Body of pancreas (tissue), 4 donors: Measurements from ENCODE around the gene CCDC110.

ENCODE experiments used
- CTCF ChIP-seq, 7 experiments: fragments of 450-650 bp in 4 of 7; fragments of 200-600 bp in 3 of 7; sonication (generic) in 3 of 7; IDR thresholded peaks; one replicate each; pipeline ENCODE4 v1.5.1; 2016 to 2019; ENCODE audit warnings: antibody characterized with exemption in 7 of 7
- POLR2A ChIP-seq, 3 donors: fragments of 450-650 bp; IDR thresholded peaks; one replicate each; pipeline ENCODE4 v1.6.1; 2016; ENCODE audit warnings: antibody characterized with exemption in 3 of 3, mild to moderate bottlenecking in 2 of 3

- no peak for TF ChIP-seq POLR2A (IDR thresholded peaks at IDR 0.05)
- TF ChIP-seq CTCF (IDR thresholded peaks at IDR 0.05), result no peak
These were observed 36.6 kb upstream of the CCDC110 start for GRCh38 chr4:185508181-185508580.
